Endothelial cell of hepatic sinusoid (primary cell): ENCODE data around the gene PPP3CB.
"Not testable (repeated sequence)": the region's sequence is repeated elsewhere in the genome, so short reads cannot be mapped to it uniquely, and the experiment has no call there.

Experiments used
- in situ Hi-C: cut with HindIII; loops from 2 replicates; pipeline ENCODE4 v1.10.0; 2017; ENCODE audit warnings: low sequenced_read_pairs

The PPP3CB gene

GRCh38 chr10:73424478-73424877 lies 71.3 kb downstream of the PPP3CB start:
- in situ Hi-C loops: no loop called here

- in situ Hi-C loops: no loop called here
These were observed 72.5 kb downstream of the PPP3CB start for GRCh38 chr10:73423309-73423708.

- in situ Hi-C loops: no loop called here
These were observed 79.3 kb downstream of the PPP3CB start for GRCh38 chr10:73416571-73416970.

GRCh38 chr10:73414230-73414945 lies 81.4 kb downstream of the PPP3CB start:
- in situ Hi-C loops: no loop called here

GRCh38 chr10:73413528-73414229 lies 82.1 kb downstream of the PPP3CB start, which contains the start of gene ANXA7:
TSS of gene ANXA7 (minus strand) at chr10:73414058. CDS start at chr10:73400856, 13,202 bp downstream.
- in situ Hi-C loops: no loop called here

- in situ Hi-C loops: no loop called here
These were observed 82.7 kb downstream of the PPP3CB start for GRCh38 chr10:73413108-73413527.

GRCh38 chr10:73410897-73411296 lies 84.9 kb downstream of the PPP3CB start:
- in situ Hi-C loops: no loop called here

GRCh38 chr10:73408978-73409521 lies 86.8 kb downstream of the PPP3CB start:
- in situ Hi-C loops: no loop called here

GRCh38 chr10:73408061-73408460 lies 87.8 kb downstream of the PPP3CB start:
- in situ Hi-C loops: no loop called here

- in situ Hi-C loops: no loop called here
These were observed 88.3 kb downstream of the PPP3CB start for GRCh38 chr10:73407495-73407894.

- in situ Hi-C loops: no loop called here
These were observed 89.0 kb downstream of the PPP3CB start for GRCh38 chr10:73406846-73407245.

- in situ Hi-C loops: no loop called here
These were observed 90.3 kb downstream of the PPP3CB start for GRCh38 chr10:73405556-73405955.

- in situ Hi-C loops: no loop called here
These were observed 91.1 kb downstream of the PPP3CB start for GRCh38 chr10:73404690-73405089.

- in situ Hi-C loops: no loop called here
These were observed 94.2 kb downstream of the PPP3CB start for GRCh38 chr10:73401636-73402035.

GRCh38 chr10:73399063-73399462 lies 96.8 kb downstream of the PPP3CB start:
- in situ Hi-C loops: no loop called here

- in situ Hi-C loops: no loop called here
These were observed 97.8 kb downstream of the PPP3CB start for GRCh38 chr10:73398024-73398423.

- in situ Hi-C loops: not testable (repeated sequence)
These were observed 101.5 kb downstream of the PPP3CB start for GRCh38 chr10:73394325-73394724.

- in situ Hi-C loops: no loop called here
These were observed 107.6 kb downstream of the PPP3CB start for GRCh38 chr10:73388228-73388627.

GRCh38 chr10:73386583-73386982 lies 109.2 kb downstream of the PPP3CB start:
- in situ Hi-C loops: no loop called here
